Testis (tissue), 2 donors: ENCODE data around the gene C11orf98.

Experiments used
- POLR2A ChIP-seq: fragments of 450-650 bp; IDR thresholded peaks from one replicate; pipeline ENCODE4 v1.6.1; 2017; ENCODE audit warnings: antibody characterized with exemption, mild to moderate bottlenecking, moderate library complexity
- TF ChIP-seq, protein P1 (sequence below), 3 experiments: fragments of 450-650 bp in 2 of 3; fragments of 200-600 bp in 1 of 3; sonication (generic) in 1 of 3; IDR thresholded peaks; one replicate each; pipeline ENCODE4 v1.5.1; 2016 to 2019; ENCODE audit warnings: antibody characterized with exemption in 3 of 3, mild to moderate bottlenecking in 2 of 3, moderate library complexity in 1 of 3

GRCh38 chr11:62677714-62678113 lies 12.7 kb upstream of the C11orf98 start:
- TF ChIP-seq, protein P1, sequence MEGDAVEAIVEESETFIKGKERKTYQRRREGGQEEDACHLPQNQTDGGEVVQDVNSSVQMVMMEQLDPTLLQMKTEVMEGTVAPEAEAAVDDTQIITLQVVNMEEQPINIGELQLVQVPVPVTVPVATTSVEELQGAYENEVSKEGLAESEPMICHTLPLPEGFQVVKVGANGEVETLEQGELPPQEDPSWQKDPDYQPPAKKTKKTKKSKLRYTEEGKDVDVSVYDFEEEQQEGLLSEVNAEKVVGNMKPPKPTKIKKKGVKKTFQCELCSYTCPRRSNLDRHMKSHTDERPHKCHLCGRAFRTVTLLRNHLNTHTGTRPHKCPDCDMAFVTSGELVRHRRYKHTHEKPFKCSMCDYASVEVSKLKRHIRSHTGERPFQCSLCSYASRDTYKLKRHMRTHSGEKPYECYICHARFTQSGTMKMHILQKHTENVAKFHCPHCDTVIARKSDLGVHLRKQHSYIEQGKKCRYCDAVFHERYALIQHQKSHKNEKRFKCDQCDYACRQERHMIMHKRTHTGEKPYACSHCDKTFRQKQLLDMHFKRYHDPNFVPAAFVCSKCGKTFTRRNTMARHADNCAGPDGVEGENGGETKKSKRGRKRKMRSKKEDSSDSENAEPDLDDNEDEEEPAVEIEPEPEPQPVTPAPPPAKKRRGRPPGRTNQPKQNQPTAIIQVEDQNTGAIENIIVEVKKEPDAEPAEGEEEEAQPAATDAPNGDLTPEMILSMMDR (IDR thresholded peaks at IDR 0.05) = no peak
- TF ChIP-seq POLR2A = no peak
